HepG2 (cell line): ENCODE results near the gene HES3.

ENCODE experiments used
- POLR2AphosphoS5 ChIP-seq: IDR thresholded peaks from 2 replicates; pipeline ENCODE4 v1.6.1; 2012; ENCODE audit warnings: low read depth, low read length
- RBM22 ChIP-seq: fragments of 200-400 bp; formaldehyde crosslinking; optimal IDR thresholded peaks from 2 replicates; pipeline ENCODE3; 2017; ENCODE audit warnings: mild to moderate bottlenecking, low read length, moderate library complexity
- ZNF34 ChIP-seq: sonication (generic); formaldehyde crosslinking; IDR thresholded peaks from 2 replicates; pipeline ENCODE4 v1.4.0; 2020; ENCODE audit warnings: mild to moderate bottlenecking, missing genetic modification reagents, borderline replicate concordance
- ZNF7 ChIP-seq: IDR thresholded peaks from 2 replicates; pipeline ENCODE4 v1.6.1; 2016; ENCODE audit warnings: missing biosample characterization, missing genetic modification reagents
- ZNF720 ChIP-seq: sonication (generic); formaldehyde crosslinking; IDR thresholded peaks from 2 replicates; pipeline ENCODE4 v1.4.0; 2020; ENCODE audit warnings: missing genetic modification reagents
- TF ChIP-seq, protein P1 (sequence below): sonication (generic); formaldehyde crosslinking; IDR thresholded peaks from 2 replicates; pipeline ENCODE4 v1.5.0; 2020; ENCODE audit warnings: mild to moderate bottlenecking, missing genetic modification reagents, moderate library complexity

- TF ChIP-seq ZNF34 (CRISPR knock-in tag) = no peak
- TF ChIP-seq RBM22 = no peak
- TF ChIP-seq, protein P1, sequence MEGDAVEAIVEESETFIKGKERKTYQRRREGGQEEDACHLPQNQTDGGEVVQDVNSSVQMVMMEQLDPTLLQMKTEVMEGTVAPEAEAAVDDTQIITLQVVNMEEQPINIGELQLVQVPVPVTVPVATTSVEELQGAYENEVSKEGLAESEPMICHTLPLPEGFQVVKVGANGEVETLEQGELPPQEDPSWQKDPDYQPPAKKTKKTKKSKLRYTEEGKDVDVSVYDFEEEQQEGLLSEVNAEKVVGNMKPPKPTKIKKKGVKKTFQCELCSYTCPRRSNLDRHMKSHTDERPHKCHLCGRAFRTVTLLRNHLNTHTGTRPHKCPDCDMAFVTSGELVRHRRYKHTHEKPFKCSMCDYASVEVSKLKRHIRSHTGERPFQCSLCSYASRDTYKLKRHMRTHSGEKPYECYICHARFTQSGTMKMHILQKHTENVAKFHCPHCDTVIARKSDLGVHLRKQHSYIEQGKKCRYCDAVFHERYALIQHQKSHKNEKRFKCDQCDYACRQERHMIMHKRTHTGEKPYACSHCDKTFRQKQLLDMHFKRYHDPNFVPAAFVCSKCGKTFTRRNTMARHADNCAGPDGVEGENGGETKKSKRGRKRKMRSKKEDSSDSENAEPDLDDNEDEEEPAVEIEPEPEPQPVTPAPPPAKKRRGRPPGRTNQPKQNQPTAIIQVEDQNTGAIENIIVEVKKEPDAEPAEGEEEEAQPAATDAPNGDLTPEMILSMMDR = no peak
- no peak for TF ChIP-seq POLR2AphosphoS5
- TF ChIP-seq ZNF7 (CRISPR knock-in tag) = no peak
- TF ChIP-seq ZNF720 (CRISPR knock-in tag) = no peak
Observed at GRCh38 chr1:6272868-6273267, 28.9 kb downstream of the HES3 start.
